ENCODE measurements around the gene FHOD3.

FHOD3 gene

DNA sequence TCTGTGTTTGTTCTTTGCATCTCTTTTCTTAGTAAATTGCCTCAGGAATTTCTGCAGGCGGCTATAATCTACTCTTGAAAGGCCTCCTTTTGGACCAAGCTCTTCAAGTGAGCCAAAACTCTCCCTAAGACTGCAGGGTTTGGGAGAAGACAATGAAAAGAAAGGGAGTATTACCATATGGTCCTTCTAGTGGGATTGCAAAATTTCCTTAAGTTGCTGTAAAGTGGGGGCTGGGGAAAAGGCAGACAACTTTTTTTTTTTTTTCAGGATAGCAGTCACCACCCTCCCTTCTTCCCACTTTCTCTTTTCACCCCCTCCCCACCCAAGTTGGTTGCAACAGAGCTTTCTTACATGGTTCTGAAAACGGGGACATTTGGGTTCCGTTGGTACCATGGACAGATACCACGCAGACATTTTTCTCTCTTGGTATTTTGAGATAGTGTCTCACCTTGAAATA is 183.7 kb downstream of the FHOD3 start:
- no peak for DNase-seq (ENCODE audit: low spot score)

DNA sequence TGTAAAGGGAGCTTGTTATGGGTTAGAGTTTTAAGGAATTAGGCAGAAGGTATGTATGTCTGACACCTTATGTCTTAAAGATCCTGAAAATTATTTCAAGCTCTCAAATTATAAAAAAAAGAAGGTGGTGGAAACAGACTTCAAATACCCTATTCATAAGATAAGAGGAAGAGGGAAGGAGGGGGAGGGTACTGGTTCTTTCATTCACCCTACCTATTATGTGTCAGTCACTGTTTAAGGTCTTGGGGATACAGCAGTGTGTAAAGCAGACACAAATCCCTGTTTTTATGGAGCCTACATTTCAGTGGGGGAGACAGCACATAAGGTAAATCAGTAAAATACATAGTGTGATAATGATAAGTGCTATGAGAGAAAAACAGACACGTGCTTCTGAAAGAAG is 184.4 kb downstream of the FHOD3 start:
- DNase-seq (ENCODE audit: low spot score): no peak

DNA sequence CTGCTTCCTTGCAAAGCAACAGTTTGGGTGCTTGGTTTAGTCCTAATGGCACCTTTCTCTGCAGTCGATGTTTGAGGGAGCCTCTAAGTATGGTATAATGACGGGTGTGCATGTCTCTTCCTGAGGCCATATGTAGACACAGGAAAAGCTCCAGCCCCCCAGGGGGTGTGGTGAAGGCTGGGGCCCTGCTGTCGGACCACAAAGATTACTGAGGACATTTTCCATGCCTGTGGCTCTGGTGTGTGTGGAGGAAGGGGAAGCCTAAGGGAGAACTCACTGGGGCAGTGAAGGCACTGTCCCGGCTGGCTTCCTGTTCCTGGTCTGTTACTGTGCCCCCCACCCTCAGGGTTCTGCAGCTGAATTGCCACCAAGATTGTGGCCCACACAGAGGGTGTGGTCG is 187.1 kb downstream of the FHOD3 start:
- no peak for DNase-seq (ENCODE audit: low spot score)

DNA sequence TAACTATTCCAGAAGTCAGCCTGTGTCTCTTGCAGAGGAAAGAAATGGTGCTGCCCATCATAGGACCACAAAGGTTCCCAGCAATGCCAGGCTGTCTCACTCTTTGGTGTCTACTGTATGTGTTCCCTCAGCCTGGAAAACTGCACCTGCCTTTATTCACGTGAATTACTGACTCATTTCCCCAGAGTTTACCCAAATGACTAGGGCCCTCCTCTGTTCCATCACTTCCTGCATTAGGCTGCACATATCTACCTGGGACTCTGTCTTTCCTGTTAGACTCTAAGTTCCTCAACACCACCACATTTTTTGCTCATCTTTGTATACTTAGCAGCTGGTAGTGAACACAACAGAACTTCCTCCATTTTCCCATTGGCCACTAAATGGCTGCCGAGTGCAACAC is 188.3 kb downstream of the FHOD3 start:
- DNase-seq (ENCODE audit: low spot score): no peak

DNA sequence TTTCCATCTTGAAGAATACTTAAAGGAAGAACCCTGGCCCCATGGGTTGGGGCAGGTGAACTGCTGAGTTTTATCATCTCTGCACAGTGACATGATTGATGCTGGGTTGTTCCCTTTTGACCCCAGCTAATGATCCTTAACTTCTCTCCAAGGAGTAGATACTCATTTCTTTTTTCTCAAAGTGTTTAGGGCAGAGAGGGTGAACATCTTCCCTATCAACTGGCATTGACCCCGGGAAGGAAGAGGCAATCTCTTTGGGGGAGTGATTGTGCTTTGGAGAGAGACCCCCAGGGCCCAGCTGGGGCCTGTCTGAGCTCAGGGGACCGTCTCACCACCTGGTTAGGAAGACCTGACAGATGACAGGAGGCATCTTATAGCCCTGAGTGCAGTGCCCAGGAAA is 190.6 kb downstream of the FHOD3 start:
- no peak for DNase-seq (ENCODE audit: low spot score)

DNA sequence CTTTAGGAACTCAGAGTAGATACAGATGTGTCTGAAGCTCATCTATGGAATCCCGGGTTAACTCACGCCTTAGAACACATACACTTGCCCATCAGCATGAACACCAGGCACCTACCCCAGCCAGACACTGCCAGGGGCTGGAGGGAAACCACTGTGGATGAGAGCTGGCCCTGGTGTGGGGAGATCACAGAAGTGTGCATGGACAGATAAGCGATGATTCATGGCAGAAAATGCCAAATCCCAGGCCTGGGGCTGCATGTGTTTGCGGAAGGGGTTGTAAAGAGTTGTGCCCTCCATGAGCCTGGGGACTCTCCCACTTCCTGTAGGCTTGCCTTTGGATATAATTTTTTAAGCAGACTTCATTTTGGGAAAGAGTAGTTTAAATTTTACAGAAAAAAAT is 193.4 kb downstream of the FHOD3 start:
- DNase-seq (ENCODE audit: low spot score): no peak

DNA sequence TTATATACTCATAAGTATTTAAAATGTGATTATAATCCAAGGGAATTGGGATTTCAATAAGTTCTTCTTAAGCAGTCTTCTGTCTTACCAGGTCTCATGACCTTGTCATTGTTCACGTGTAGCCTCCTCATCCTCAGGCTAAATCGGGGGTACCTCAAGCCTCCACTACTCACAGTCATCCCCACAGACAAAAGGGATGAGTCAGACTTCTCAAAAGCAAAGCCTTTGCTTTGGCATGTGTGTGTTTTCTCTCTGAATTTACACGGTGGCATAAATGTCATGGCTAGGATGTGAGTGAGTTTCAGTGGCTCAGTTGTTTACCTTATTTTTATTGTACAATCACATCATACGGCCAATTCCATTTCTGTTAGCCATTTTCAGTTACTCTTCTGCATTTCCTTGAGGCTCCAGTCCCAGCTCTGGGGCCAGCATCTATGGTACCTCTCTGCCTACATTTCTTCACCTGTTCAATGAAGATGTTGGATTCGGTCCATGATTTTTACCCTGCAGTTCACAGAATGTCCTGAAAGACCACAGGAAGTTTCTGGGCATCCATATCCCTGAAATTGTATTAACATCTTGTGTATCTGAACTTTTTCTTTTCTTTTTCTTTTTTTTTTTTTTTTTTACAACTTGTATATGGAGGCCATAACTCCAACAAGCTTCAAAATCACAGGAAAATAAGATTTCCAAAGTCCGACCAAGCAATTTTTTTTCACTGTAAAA is 195.3 kb downstream of the FHOD3 start:
- DNase-seq (ENCODE audit: low spot score): no peak

DNA sequence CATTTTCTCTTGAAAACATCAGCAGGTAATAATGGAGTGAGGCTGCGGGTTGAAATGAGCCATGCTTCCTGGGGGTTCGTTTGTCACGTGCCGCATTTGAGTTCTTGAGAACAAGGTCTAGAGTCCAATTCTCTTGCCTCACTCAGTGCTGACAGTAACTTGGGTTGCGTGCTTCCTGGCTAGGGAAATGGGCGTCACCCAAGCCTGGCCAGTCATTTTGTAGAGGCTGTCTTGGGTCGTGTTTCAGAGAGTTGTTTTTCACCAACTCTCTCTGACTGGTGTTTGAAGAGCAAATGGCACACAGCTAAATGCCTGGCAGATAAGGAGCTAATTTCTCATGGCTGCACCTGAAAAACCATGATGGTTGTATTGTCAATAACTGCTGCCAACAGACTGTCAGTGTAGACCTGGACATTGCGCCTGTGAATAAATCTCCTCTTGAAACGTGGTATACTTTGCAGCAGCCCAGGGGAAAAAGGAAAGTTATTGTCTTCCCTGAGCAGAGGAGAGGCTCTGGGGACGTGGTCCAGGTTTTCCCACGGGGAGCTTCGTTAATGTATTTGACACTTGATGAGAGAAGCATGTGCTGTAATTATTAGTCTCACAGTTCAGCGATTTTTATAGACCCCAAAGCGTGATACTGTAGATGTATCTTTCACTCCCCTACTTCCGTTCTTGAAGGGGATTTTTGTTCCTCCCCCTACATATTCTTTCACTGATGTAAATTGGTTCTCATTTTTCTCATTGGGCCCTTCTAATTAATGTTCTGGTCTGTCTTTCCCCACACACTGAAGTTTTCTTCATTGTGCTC is 196.0 kb downstream of the FHOD3 start:
- peak; percentile 15 for DNase-seq (ENCODE audit: low spot score)

DNA sequence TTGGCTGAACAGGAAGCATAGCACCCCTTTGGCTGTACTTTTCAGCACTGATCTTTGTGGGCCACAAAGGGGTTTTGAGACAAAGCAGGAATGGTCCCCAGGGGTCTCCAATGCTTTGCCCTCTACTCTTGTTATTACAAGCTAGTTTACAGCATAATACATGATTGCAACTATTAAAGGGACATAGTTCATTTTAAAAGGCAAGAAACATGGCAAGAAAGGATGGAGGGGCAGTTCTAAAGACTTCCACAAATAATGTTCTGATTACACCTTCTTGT is 196.6 kb downstream of the FHOD3 start:
- DNase-seq (ENCODE audit: low spot score): no peak

DNA sequence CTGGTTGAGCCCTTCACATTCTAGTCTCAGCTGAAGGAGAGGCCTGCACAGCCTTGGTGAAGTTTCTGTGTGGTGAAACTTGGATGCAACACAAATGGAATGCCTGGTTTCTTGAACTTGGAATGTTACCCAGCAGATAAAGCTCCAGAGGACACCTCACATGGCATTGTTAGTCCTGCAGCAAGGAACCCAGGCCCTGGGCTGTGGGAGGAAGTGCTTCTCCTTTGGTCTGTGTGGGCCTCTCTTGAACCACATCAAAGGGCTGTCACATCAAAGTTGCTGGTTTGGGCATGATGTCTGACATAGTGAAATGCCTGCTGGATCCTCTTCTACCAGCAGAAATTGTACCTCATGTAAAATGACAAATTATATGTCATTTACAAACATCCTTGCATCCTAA is 198.5 kb downstream of the FHOD3 start:
- no peak for DNase-seq (ENCODE audit: low spot score)

DNA sequence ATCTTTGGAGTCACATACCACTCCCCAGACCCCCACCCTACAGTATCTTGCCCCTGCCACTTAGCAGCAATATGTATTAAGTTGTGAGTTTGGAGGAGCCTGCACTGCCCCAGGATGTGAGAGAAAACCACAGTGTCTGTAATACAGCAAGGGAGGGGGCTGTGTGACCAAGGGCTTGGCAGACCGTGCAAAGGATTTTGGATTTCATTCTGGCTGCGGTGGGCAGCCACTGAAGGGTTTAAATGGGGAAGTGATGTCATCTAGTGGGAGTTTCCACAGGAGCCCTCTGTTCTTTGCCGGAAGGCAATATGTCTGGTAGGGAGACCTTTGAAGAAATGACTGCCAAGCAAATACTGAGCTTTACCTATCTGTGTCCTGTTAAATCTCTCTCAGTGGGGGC is 202.4 kb downstream of the FHOD3 start:
- no peak for DNase-seq (ENCODE audit: low spot score)

DNA sequence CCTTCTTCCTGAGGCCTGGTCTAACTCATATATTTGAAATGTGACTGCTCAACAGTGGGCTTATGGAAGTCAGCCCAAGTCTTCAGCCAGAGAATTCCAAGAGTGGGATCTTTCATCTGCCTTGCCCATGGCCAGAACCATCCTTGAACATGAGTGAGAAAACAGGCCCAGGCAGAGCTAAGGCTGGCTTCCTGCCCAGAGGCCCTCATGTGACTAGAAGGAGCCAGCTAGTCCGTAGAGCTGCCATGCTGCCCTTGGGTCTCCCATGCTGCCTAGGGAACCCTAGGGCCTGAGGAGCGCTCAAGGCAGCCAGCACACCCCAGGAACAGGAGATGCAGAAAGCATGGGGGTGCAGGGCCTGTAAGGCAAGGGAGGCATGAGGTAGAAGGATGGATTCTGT is 203.6 kb downstream of the FHOD3 start:
- no peak for DNase-seq (ENCODE audit: low spot score)

DNA sequence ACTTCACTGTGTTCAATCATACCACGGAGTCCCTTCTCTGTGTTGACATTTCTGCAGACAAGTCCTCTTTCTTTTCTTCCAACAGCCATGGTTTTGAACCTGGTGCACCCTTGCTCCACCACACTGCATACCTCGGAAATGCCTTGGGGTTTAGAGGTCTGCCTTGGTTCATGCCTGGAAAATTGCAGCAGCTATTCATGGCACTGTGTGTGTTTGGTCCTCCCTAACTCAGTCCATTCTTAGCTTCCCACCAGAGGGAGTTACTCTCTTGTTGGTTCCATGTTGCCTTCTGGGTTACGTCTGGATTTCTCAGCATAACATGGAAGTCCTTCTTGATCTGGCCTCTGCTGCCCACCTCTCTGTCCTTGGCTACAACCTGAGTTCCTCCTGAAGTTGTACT is 206.0 kb downstream of the FHOD3 start:
- no peak for DNase-seq (ENCODE audit: low spot score)

DNA sequence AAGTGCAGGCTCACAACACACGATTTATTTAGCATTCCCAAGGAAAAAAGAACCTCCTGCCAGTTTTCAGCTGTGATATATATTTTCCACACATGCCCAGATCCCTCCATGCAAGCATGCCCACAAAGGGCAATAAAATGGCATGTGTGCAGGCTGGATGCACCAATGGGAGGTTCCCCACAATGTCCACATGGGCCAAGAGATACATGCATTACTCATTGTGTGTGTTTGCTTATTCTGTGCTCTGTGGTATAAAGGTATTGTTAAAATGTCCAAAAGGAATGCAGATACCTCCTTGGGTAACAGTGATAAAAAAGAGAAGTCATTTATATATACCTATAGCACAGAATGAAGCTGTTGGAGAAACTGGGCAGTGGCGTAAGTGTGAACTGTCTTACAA is 207.4 kb downstream of the FHOD3 start:
- DNase-seq (ENCODE audit: low spot score): no peak

DNA sequence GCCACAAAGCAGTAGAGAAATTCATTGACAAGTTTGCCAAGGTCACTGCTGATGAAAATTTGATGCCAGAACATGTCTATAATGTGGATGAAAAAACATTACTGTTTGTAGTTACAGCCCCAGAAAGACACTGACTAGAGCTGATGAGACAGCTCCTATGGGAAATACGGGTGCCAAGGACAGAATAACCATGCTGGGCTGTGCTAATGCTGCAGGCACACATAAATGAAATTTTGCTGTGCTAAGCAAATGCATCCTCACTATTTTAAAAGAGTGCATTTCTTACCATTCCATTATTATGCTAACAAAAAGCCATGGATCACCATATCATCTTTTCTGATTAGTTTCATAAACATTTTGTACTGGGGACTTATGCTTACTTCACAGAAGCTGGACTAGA is 208.2 kb downstream of the FHOD3 start:
- no peak for DNase-seq (ENCODE audit: low spot score)

DNA sequence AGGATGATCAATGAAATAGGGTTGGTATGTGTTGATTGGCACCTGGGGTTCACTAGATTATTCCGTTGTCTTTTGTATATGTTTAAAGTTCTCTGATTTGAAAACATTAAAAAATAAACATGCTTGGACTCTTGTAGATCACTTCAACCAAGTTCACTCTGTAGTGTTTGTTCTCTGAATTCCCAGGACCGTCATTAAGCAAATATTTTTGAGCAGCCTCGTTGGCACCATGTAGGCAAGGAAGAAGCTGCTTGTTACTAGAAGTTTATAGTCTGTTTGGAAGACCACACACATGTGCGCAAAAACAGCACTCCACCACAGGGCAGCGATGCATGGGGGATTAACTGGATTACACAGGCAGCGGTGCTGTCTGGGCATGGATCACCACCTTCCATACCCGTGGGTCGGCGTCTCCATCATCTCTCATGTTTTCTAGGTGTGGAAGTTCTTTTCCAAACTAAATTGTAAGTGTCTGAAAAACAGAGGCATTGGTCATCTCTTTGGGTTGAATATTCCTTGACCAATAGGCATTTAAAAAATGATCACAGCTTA is 212.2 kb downstream of the FHOD3 start:
- no peak for DNase-seq (ENCODE audit: low spot score)

DNA sequence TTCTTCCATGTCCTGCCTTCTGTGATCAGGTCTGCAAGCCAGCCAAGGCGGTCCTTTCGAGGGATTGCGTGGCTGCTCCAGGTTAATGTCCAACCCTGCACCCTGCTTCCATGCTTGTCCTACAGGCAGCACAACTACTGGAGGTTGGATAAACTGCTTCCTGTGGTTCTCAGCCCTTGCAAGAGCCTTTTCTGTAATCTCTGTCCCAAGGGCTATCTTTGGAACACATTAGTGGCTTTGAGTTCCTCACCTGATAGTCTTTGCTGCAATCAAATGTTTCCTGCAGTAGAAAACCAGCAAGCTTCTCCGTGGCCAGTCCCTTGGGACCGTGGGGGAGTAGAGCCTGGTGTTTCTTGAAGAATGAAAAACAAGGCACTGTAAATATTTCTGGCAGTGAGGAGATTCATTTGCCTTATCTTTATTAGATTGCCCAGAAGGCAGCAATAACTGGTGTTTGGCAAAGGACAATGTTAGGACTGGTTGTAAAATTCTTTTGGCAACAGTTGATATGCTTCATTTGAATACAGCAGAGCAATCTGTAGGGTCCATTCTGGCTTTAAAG is 214.4 kb downstream of the FHOD3 start:
- DNase-seq (ENCODE audit: low spot score): no peak

DNA sequence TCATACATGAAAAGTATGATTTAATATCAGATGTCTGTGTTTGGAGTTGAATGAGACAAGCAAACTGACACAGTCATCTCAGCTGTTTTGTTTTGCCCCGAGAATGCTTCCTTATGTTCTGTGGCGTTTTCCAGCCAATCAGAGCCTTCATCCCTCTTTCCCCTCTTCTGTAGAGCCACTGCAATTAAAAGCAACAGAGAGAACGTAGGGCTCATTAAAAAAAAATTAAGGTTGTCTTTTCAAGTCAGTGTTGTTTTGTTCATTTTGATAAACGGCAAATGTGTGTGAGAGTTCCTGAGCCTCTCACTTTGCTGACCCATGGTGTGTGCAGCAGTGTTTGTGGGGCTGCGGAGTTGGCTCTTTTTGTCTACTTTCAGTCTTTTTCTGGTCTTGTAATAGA is 216.0 kb downstream of the FHOD3 start:
- no peak for DNase-seq (ENCODE audit: low spot score)

DNA sequence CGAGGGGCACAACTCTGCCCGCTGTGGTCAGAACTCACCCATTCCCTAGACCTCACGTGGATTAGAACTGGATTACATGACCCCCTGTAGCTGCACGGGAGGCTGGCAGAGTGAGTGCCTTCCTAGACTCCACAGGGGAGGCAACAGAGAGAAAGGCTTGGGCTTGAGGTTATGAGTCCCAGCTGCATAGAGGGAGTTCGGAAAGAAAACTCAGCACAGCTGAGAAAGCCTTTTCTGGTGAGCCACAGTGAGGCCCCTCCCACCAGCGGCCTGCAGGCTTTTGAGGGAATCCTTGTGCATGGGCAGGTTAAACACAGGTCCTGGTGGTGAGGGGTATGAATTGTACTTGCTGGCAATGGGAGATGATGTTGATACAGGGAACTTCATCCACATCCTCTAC is 217.3 kb downstream of the FHOD3 start:
- DNase-seq (ENCODE audit: low spot score): no peak

DNA sequence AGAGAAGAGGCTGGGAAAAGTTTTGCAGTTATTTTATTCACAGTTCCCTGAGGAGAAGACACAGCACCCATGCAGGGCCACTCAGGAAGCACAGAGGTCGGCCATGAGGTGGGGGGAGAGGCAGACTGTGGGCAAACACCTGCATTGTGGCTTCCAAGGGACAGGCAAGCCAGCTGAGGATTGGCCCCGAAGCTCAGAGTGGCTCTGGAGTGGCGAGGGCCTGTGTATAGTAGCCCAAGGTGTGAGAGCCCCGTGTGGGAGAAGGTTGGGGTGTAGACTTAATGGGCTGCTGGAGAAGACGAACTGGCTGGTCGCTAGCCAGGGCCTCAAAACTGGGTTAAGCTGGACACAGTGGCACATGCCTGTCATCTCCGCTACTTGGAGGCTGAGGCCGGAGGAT is 218.7 kb downstream of the FHOD3 start:
- DNase-seq (ENCODE audit: low spot score): no peak

DNA sequence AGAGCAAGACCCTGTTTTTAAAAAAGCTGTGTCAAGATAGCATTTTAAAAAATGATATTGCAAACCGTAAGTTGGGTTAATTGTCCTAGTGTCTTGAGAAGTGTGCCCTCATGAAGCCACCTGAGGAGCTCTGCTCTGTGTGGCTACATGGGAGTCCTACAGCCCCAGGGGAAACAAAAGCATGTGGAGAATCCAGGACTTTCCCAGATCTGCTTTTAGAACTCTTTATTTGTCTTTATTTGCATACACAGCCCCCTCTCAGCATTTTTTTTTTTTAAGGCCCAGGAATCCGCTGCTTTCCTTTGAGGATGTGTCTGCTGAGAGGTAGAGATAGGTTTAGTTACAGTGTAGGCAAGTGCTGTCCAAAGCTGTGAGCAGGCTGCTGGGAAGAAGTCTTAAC is 219.2 kb downstream of the FHOD3 start:
- no peak for DNase-seq (ENCODE audit: low spot score)

DNA sequence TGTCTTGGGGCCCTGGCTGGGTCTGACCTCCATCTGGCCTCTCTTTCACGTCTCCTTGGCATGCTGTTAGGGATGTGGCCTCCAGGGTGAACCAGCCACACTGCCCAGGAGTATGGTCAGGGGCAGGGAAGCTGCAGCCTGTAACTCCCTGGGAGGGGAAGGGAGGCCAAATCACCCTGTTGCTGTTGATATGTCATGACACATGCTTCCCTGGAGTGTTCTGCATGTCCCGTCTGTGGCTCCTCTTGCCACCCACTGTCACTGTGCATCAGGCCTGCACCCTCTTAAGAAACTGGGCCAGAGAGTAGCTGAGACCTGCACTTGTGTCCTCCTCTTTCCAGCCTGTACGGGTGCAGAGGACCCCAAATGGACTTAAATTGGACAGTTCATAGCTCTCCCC is 221.3 kb downstream of the FHOD3 start:
- no peak for DNase-seq (ENCODE audit: low spot score)

DNA sequence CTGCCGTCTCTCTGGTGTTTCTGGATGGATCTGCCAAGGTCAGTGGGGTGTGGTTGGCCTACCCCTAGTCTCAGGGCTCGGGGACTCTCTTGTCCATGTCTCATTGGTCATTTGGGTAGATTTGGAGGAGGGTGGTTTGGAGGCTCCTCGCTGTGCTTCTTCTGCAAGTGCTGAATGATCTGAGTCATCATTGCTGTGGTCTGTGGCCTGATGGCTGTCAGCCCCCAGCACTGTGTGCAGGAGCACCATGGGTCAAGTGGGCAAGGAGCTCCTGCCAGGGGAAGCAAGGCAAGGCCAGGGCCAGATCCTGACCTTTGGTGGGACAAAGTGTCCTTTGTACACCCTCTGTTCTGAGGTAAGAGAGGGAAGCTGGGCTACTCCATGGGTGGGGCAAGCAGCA is 221.8 kb downstream of the FHOD3 start:
- DNase-seq (ENCODE audit: low spot score): no peak
